Left ventricle myocardium inferior (tissue), 1 donor: ENCODE results near the gene CIB4. TPM values are rescaled to one million over a fixed set of nuclear protein-coding genes. Genes with fewer than 3 reads are reported as not detected.

Experiments used
- DNase-seq: peaks from one replicate; pipeline ENCODE4 v3.0.0-alpha.2; 2020
- H3K27ac ChIP-seq: fragments of 200-600 bp; replicated peaks from 2 replicates; pipeline ENCODE4 v1.8.0; 2021
- H3K27me3 ChIP-seq: fragments of 200-600 bp; 2 replicates; pipeline ENCODE4 v1.8.0; 2021; ENCODE audit warnings: low read depth
- H3K36me3 ChIP-seq: fragments of 200-600 bp; 2 replicates; pipeline ENCODE4 v1.8.0; 2021
- H3K4me1 ChIP-seq: fragments of 200-600 bp; 2 replicates; pipeline ENCODE4 v1.8.0; 2021
- H3K4me3 ChIP-seq: fragments of 200-600 bp; 2 replicates; pipeline ENCODE4 v1.8.0; 2021; ENCODE audit warnings: mild to moderate bottlenecking, moderate library complexity
- H3K9me3 ChIP-seq: fragments of 200-600 bp; replicated peaks from 2 replicates; pipeline ENCODE4 v1.8.0; 2021
- intact Hi-C: fragments of 100-400 bp; cut with micrococcal nuclease; formaldehyde crosslinking; loops from one replicate; pipeline ENCODE4 v1.11.0; 2022
- total RNA-seq: library from RNA; stranded (reverse); fragmentation: NEBNext Ultra II Directional; extraction: Animal tissue kit (Norgen Biotek cat#: 25700); gene quantifications from one replicate; pipeline ENCODE4 v1.2.1, GENCODE V29; 2021
- TF ChIP-seq, protein P1 (sequence below): fragments of 200-600 bp; IDR thresholded peaks from 2 replicates; pipeline ENCODE4 v1.8.0; 2021; ENCODE audit warnings: antibody characterized with exemption, mild to moderate bottlenecking, borderline replicate concordance
- donor health status: DM: no; HTN: yes; CAD: no; lungs with severe emphysema.

Gene CIB4
- total RNA-seq, 1 donor from 2014 or later = not detected

GRCh38 chr2:26633351-26633945, 7.7 kb downstream of the CIB4 start:
- Histone ChIP-seq H3K27me3 (peaks cover 46% of the 10 kb centered on the region), H3K36me3 (no peaks in the 10 kb centered on the region), H3K4me1 (no peaks in the 10 kb centered on the region), H3K27ac (no peak overlapping the region), H3K4me3 (no peak overlapping the region), H3K9me3 (no peaks in the 10 kb centered on the region)
- DNase-seq = no peak
- TF ChIP-seq, protein P1, sequence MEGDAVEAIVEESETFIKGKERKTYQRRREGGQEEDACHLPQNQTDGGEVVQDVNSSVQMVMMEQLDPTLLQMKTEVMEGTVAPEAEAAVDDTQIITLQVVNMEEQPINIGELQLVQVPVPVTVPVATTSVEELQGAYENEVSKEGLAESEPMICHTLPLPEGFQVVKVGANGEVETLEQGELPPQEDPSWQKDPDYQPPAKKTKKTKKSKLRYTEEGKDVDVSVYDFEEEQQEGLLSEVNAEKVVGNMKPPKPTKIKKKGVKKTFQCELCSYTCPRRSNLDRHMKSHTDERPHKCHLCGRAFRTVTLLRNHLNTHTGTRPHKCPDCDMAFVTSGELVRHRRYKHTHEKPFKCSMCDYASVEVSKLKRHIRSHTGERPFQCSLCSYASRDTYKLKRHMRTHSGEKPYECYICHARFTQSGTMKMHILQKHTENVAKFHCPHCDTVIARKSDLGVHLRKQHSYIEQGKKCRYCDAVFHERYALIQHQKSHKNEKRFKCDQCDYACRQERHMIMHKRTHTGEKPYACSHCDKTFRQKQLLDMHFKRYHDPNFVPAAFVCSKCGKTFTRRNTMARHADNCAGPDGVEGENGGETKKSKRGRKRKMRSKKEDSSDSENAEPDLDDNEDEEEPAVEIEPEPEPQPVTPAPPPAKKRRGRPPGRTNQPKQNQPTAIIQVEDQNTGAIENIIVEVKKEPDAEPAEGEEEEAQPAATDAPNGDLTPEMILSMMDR = no peak
- intact Hi-C loops = no loop called here

DNA sequence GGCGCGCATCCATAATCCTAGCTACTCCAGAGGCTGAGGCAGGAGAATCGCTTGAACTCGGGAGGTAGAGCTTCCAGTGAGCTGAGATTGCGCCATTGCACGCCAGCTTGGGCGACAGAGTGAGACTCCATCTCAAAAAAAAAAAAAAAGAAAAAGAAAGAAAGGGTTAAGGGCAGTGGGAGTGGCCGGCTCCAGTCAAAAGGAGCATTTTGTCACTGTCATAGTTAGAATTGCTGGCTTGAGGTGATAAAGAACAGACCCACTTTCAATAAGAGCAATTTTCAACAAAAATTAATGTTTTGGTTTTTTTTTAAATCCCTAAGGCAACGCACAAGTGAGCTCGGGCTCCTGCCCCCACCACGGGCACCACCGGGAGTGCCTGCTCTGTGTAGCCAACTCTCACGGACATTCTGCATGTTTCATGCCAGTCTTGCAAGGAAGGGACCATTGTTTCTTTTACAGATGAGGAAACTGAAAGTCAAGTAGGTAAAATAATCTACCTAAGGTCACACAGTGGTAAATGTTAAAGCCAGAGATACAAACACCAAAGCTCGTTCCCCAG, 8.5 kb downstream of the CIB4 start:
- intact Hi-C loops = no loop called here
- H3K9me3 ChIP-seq = no peaks in the 10 kb centered on the region
- H3K4me3 ChIP-seq = no peak overlapping the region
- TF ChIP-seq, protein P1 = no peak
- H3K27ac ChIP-seq = no peak overlapping the region
- DNase-seq = no peak
- no peaks in the 10 kb centered on the region for H3K4me1 ChIP-seq
- peaks cover 42% of the 10 kb centered on the region for H3K27me3 ChIP-seq
- H3K36me3 ChIP-seq = no peaks in the 10 kb centered on the region

- Histone ChIP-seq H3K9me3 (no peaks in the 10 kb centered on the region), H3K4me3 (no peak overlapping the region), H3K4me1 (no peaks in the 10 kb centered on the region), H3K27ac (no peak overlapping the region), H3K27me3 (peaks cover 41% of the 10 kb centered on the region), H3K36me3 (no peaks in the 10 kb centered on the region)
- DNase-seq = no peak
- TF ChIP-seq, protein P1 = no peak
- intact Hi-C loops = no loop called here
Observed at GRCh38 chr2:26631401-26632170, 9.6 kb downstream of the CIB4 start.

- Histone ChIP-seq H3K4me3 (no peak overlapping the region), H3K27me3 (peaks cover 41% of the 10 kb centered on the region), H3K9me3 (no peaks in the 10 kb centered on the region), H3K36me3 (no peaks in the 10 kb centered on the region), H3K27ac (no peak overlapping the region), H3K4me1 (no peaks in the 10 kb centered on the region)
- no peak for DNase-seq
- TF ChIP-seq, protein P1 = no peak
- intact Hi-C loops = no loop called here
Observed at GRCh38 chr2:26630669-26631360, 10.4 kb downstream of the CIB4 start.

DNA sequence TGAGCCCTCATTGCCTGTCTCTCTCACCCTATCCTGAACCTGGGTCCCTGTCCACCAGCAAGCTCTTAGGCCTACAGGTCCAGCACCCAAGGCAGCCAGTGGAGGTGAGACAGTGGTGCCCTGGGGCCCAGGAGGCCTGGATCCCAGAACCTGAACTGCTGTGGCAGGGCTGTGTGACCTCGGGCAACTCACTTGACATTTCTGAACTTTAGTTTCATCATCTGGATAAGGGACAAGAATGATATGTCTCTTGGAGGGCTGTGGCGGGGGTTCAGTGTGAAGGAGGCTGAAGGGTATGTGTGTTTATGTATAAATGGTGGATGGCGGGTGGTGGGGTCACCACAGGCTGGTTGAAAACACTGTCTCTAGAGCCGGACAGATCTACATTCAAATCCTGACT, 10.9 kb downstream of the CIB4 start:
- no peak overlapping the region for H3K27ac ChIP-seq
- TF ChIP-seq, protein P1 = no peak
- H3K36me3 ChIP-seq = no peaks in the 10 kb centered on the region
- DNase-seq = no peak
- H3K4me1 ChIP-seq = no peaks in the 10 kb centered on the region
- intact Hi-C loops = no loop called here
- no peaks in the 10 kb centered on the region for H3K9me3 ChIP-seq
- no peak overlapping the region for H3K4me3 ChIP-seq
- peaks cover 41% of the 10 kb centered on the region for H3K27me3 ChIP-seq
